Thyroid gland (tissue), 4 donors: ENCODE measurements around the gene C1QB. TPM values are rescaled to one million over a fixed set of nuclear protein-coding genes. Genes with fewer than 3 reads are reported as not detected.
A peak's percentile ranks its signal among the peaks of the same experiment; 100 is the strongest.
"Not testable (repeated sequence)": the region's sequence is repeated elsewhere in the genome, so short reads cannot be mapped to it uniquely, and the experiment has no call there.

Experiments
- DNase-seq, 2 donors: peaks; one replicate each; pipeline ENCODE4 v3.0.0-alpha.2; 2019
- H3K27ac ChIP-seq, 3 donors: fragments of 200-600 bp; sonication (generic); 1 replicate in 2 of 3; 2 replicates in 1 of 3; pipeline ENCODE4 v1.5.1; 2016 to 2019; ENCODE audit warnings: mild to moderate bottlenecking in 1 of 3, moderate library complexity in 1 of 3
- H3K27me3 ChIP-seq: fragments of 200-600 bp; sonication (generic); one replicate; pipeline ENCODE4 v1.5.1; 2019
- H3K36me3 ChIP-seq, 2 donors: fragments of 200-600 bp; sonication (generic); one replicate each; pipeline ENCODE4 v1.5.1; 2016 to 2019
- H3K4me1 ChIP-seq, 2 donors: fragments of 200-600 bp; sonication (generic); one replicate each; pipeline ENCODE4 v1.5.1; 2017 to 2019
- H3K4me3 ChIP-seq, 3 donors: fragments of 200-600 bp; sonication (generic); replicated peaks in 1 of 3; 1 replicate in 2 of 3; 2 replicates in 1 of 3; pipeline ENCODE4 v1.5.1; 2016; ENCODE audit warnings: mild to moderate bottlenecking in 1 of 3
- H3K9me3 ChIP-seq: fragments of 200-600 bp; sonication (generic); one replicate; pipeline ENCODE4 v1.5.1; 2017
- POLR2A ChIP-seq, 2 donors: fragments of 450-650 bp; IDR thresholded peaks; one replicate each; pipeline ENCODE4 v1.6.1; 2017; ENCODE audit warnings: antibody characterized with exemption in 2 of 2, mild to moderate bottlenecking in 2 of 2, moderate library complexity in 1 of 2
- WGBS, 2 donors: methylation state at CpG; one replicate each; pipeline ENCODE4 v1.1.5; 2017; 5-methylcytosine and 5-hydroxymethylcytosine counted together
- intact Hi-C: fragments of 100-400 bp; cut with DNase I; formaldehyde crosslinking; loops from one replicate; pipeline ENCODE4 v1.15.1; 2023
- total RNA-seq, 4 donors: library from RNA; depleted of rRNA; stranded (reverse); fragments of >200 nt; gene quantifications; one replicate each; pipeline ENCODE4 v1.2.3, GENCODE V29; 2016
- TF ChIP-seq, protein P1 (sequence below), 6 experiments: fragments of 200-600 bp in 3 of 6; fragments of 450-650 bp in 3 of 6; sonication (generic) in 3 of 6; IDR thresholded peaks; one replicate each; pipeline ENCODE4 v1.5.1; 2016 to 2019; ENCODE audit warnings: antibody characterized with exemption in 6 of 6, mild to moderate bottlenecking in 2 of 6, inconsistent platforms in 1 of 6, moderate library complexity in 1 of 6

C1QB gene
- total RNA-seq, 4 donors from 2014 or later = 83.4 to 258 (median 146) TPM

DNA sequence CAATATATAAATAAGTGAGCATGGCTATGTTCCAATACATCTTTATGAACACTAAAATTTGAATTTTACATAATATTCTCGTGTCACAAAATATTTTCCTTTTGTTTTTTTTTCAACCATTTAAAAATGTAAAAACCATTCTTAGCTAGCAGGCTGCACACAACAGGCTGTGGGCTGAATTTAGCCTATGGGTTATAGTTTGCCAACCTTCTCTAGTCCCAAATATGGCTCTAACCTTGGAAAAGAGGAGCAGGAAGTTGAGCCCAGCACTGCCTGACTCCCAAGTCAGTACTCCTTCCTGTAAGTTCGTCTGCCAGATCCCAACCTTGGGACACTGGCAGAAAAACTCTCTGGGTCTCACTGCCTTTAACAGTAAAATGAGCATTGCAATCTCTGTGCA is 13.4 kb downstream of the C1QB start:
- H3K9me3 ChIP-seq = no peaks in the 10 kb centered on the region
- no peaks in the 10 kb centered on the region for H3K4me1 ChIP-seq
- TF ChIP-seq POLR2A (IDR thresholded peaks at IDR 0.05) = no peak
- TF ChIP-seq, protein P1, sequence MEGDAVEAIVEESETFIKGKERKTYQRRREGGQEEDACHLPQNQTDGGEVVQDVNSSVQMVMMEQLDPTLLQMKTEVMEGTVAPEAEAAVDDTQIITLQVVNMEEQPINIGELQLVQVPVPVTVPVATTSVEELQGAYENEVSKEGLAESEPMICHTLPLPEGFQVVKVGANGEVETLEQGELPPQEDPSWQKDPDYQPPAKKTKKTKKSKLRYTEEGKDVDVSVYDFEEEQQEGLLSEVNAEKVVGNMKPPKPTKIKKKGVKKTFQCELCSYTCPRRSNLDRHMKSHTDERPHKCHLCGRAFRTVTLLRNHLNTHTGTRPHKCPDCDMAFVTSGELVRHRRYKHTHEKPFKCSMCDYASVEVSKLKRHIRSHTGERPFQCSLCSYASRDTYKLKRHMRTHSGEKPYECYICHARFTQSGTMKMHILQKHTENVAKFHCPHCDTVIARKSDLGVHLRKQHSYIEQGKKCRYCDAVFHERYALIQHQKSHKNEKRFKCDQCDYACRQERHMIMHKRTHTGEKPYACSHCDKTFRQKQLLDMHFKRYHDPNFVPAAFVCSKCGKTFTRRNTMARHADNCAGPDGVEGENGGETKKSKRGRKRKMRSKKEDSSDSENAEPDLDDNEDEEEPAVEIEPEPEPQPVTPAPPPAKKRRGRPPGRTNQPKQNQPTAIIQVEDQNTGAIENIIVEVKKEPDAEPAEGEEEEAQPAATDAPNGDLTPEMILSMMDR (IDR thresholded peaks at IDR 0.05) = no peak
- no peak overlapping the region for H3K4me3 ChIP-seq
- intact Hi-C loops = no loop called here
- no peak overlapping the region for H3K27ac ChIP-seq
- DNase-seq = no peak
- no peaks in the 10 kb centered on the region for H3K27me3 ChIP-seq
- WGBS, 2 donors = 66 to 73% methylated on average over 2 of the region's 2 CpGs
- no peaks in the 10 kb centered on the region for H3K36me3 ChIP-seq

DNA sequence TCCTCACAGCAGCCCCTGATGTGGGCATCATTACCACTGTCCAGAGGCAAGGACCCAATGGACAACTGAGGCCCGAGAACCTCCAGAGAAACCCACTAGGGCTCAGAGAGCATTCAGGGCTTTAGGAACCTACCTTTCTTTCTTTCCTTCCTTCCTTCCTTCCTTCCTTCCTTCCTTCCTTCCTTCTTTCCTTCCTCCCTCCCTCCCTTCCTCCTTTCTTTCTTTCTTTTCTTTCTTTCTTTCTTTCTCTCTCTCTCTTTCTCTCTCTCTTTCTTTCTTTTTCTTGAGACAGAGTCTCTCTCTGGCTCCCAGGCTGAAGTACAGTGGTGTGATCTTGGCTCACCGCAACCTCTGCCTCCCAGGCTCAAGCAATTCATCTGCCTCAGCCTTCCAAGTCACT is 15.8 kb downstream of the C1QB start:
- H3K4me3 ChIP-seq, H3K27ac ChIP-seq, H3K9me3 ChIP-seq, intact Hi-C loops, DNase-seq, H3K36me3 ChIP-seq, H3K27me3 ChIP-seq, H3K4me1 ChIP-seq: not testable (repeated sequence)
- 85 to 96% methylated on average over 2 of the region's 2 CpGs for WGBS, 2 donors

DNA sequence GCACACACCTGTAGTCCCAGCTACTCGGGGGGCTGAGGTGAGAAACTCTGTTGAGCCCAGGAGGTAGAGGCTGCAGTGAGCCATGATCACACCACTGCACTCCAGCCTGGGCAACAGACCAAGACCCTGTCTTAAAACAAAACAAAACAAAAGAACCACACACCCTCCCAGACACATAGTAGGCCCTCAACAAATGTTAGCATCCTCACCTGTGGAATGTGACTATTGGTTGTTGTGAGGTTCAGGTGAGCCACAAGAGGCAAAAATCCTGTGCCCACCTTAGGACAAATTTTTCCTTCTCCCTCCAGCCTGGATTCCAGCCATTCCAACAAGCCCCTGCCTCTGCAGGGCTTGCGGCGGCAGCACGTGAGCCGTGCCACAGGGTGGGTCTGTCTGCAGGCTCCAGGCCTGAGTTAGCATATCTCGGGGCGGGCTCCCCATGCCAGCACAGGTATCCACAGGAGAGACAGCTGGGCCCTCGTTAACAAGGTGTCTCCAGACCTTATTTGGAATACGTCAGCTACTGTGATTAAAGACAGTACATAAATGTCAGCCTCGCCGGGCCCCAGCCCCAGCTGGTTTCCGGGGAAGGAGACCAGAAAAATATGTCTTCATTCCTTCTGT is 17.4 kb downstream of the C1QB start:
- Histone ChIP-seq H3K9me3 (no peaks in the 10 kb centered on the region), H3K27ac (no peak overlapping the region), H3K4me1 (no peaks in the 10 kb centered on the region), H3K4me3 (no peak overlapping the region), H3K27me3 (no peaks in the 10 kb centered on the region), H3K36me3 (no peaks in the 10 kb centered on the region)
- TF ChIP-seq, protein P1 (IDR thresholded peaks at IDR 0.05) = no peak
- TF ChIP-seq POLR2A (IDR thresholded peaks at IDR 0.05) = no peak
- no peak for DNase-seq
- 52 to 59% methylated on average over 12 of the region's 12 CpGs for WGBS, 2 donors
- intact Hi-C loops = no loop called here

DNA sequence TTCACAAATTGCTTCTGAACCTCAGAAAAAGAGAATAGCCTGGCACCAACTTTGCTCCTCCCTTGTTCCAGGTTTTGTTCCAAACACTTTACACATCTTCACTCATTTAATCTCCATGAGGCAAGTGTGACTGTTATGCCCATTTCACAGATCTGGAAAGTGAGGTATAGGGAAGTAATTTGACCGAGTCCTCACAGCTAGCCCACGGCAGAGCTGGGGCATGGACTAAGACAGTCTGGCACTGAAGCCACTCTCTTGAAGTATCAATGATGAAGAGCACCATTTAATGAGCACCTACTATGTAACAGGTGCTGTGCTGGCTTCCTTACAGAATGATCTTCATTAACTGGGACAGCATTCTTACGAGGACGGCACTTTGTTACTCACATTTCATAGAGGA is 19.0 kb downstream of the C1QB start:
- WGBS, 2 donors = 91 to 98% methylated on average over 4 of the region's 4 CpGs
- intact Hi-C loops = no loop called here

DNA sequence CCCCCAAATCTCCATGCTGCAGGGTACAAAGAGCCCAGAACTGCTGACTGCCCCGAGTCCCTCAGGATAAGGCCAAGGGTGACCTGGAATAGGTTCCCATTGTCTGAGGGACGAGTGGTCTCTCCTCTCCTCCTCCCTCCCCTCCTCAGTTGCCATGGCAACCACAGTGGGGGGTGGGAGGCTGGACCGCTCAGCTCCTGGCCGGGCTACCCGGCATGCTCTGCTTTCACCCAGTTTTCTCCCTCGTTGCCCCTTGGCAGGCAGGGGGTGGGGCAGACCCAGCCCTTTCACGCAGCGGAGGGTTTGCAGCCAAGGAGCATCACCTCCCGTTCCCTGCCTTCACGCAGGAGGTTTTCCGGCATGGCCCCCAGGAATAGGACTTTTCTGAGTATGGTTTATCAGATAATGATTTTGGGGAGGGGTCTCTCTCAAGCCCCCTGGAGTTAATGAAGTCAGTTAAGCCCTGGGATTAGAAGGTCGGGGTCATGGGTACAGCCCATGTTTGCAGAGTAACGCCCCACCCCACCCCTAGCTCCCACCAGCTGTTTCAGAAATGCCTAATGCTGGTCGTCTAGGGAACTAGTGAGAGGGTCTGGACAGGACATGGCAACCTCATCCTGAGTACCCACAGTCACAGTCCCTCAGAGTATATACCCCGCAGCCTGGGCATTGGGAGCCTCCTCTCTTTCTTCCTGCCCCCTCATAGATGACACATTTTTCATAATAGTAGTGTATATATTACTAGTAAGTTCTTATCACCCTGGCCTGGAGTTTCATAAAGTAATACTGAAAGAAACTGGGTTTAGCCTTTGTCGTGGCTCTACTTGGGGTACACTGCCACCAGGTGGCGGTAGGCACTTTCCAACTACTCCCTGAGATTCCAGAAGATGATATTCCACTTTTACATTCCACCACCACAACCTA is 20.7 kb downstream of the C1QB start:
- DNase-seq = peak; percentile 32 to 38
- Histone ChIP-seq H3K27ac (no peak overlapping the region), H3K4me3 (no peak overlapping the region), H3K4me1 (no peaks in the 10 kb centered on the region), H3K9me3 (no peaks in the 10 kb centered on the region), H3K36me3 (no peaks in the 10 kb centered on the region), H3K27me3 (no peaks in the 10 kb centered on the region)
- 11 to 13% methylated on average over 9 to 14 of the region's 17 CpGs for WGBS, 2 donors
- TF ChIP-seq POLR2A (IDR thresholded peaks at IDR 0.05) = no peak
- TF ChIP-seq, protein P1 (IDR thresholded peaks at IDR 0.05) = peak in 5 of 6 experiments; percentile 10 to 49 (median 40)
- intact Hi-C loops = no loop called here

More for the DNA sequence above, 19.0 kb downstream of the C1QB start:
- Histone ChIP-seq H3K9me3 (no peaks in the 10 kb centered on the region), H3K27me3 (no peaks in the 10 kb centered on the region), H3K36me3 (no peaks in the 10 kb centered on the region), H3K27ac (no peak overlapping the region), H3K4me3 (no peak overlapping the region), H3K4me1 (no peaks in the 10 kb centered on the region)
- no peak for DNase-seq
- no peak for TF ChIP-seq POLR2A (IDR thresholded peaks at IDR 0.05)
- TF ChIP-seq, protein P1 (IDR thresholded peaks at IDR 0.05) = no peak
